H1 (cell line): ENCODE data around the gene SEC22C. TPM values are rescaled to one million over a fixed set of nuclear protein-coding genes. Genes with fewer than 3 reads are reported as not detected.

Experiments used
- CTCF ChIA-PET: fragments of 300-600 bp; sonication (Branson Sonifier 250); formaldehyde crosslinking; loops from one replicate; lab custom pipeline; 2021; ENCODE audit not compliant: partially characterized antibody; lab: Charles Lee
- POLR2A ChIA-PET: fragments of 300-600 bp; sonication (Branson Sonifier 250); formaldehyde crosslinking; loops from one replicate; lab custom pipeline; 2021; ENCODE audit warnings: inconsistent platforms; ENCODE audit not compliant: partially characterized antibody; lab: Charles Lee
- DNase-seq, 2 experiments: peaks; one replicate each; pipeline versions ENCODE4 v3.0.0 to v3.0.0-alpha.2; 2010 to 2022; ENCODE audit warnings: low spot score in 2 of 2, low read depth in 1 of 2, mixed read lengths in 1 of 2
- FAIRE-seq: peaks from 2 replicates; lab custom pipeline; 2011; peaks lifted over from hg19 to GRCh38; lab: Jason Lieb, UNC
- H2AFZ ChIP-seq: 2 replicates; pipeline ENCODE4 v1.8.1; 2012; ENCODE audit warnings: low read length, inconsistent platforms
- H2AK5ac ChIP-seq: 2 replicates; pipeline ENCODE4 v1.6.1; 2013; ENCODE audit warnings: low read depth, low read length
- H2BK120ac ChIP-seq: replicated peaks from 2 replicates; pipeline ENCODE3; 2013; ENCODE audit warnings: low read depth, low read length, inconsistent platforms
- H2BK12ac ChIP-seq: 2 replicates; pipeline ENCODE4 v1.6.1; 2013; ENCODE audit warnings: low read depth, low read length
- H2BK15ac ChIP-seq: 2 replicates; pipeline ENCODE4 v1.6.1; 2013; ENCODE audit warnings: low read length
- H2BK20ac ChIP-seq: 2 replicates; pipeline ENCODE4 v1.6.1; 2013; ENCODE audit warnings: low read length
- H2BK5ac ChIP-seq: 2 replicates; pipeline ENCODE4 v1.6.1; 2013; ENCODE audit warnings: low read depth, low read length
- H3K14ac ChIP-seq: 2 replicates; pipeline ENCODE4 v1.6.1; 2013; ENCODE audit warnings: inconsistent platforms; ENCODE audit not compliant: insufficient read length
- H3K18ac ChIP-seq: 2 replicates; pipeline ENCODE4 v1.6.1; 2013; ENCODE audit warnings: low read length; ENCODE audit errors: extremely low read depth
- H3K23ac ChIP-seq: 2 replicates; pipeline ENCODE4 v1.6.1; 2013; ENCODE audit warnings: inconsistent platforms; ENCODE audit not compliant: insufficient read length
- H3K23me2 ChIP-seq: 2 replicates; pipeline ENCODE4 v1.6.1; 2013; ENCODE audit warnings: low read depth, low read length
- H3K27ac ChIP-seq: 2 replicates; pipeline ENCODE4 v1.6.1; 2011; ENCODE audit warnings: low read depth, low read length, inconsistent platforms
- H3K27me3 ChIP-seq, 4 experiments: replicated peaks in 1 of 4; 1 replicate in 1 of 4; 2 replicates in 3 of 4; pipeline versions ENCODE4 v1.6.1 to v1.8.1; 2011 to 2013; ENCODE audit warnings: low read length in 3 of 4, mild to moderate bottlenecking in 3 of 4, inconsistent platforms in 2 of 4, mixed read lengths in 2 of 4, moderate library complexity in 1 of 4; ENCODE audit not compliant: control insufficient read depth in 3 of 4, insufficient read depth in 3 of 4; ENCODE audit errors: extremely low read depth in 1 of 4
- H3K36me3 ChIP-seq, 4 experiments: 2 replicates each; pipeline versions ENCODE4 v1.6.1 to v1.8.1; 2011 to 2013; ENCODE audit warnings: mild to moderate bottlenecking in 4 of 4, low read length in 3 of 4, moderate library complexity in 2 of 4, control low read depth in 1 of 4, inconsistent platforms in 1 of 4; ENCODE audit not compliant: insufficient read depth in 4 of 4, control insufficient read depth in 2 of 4
- H3K4ac ChIP-seq: replicated peaks from 2 replicates; pipeline ENCODE3; 2013; ENCODE audit warnings: low read length, low read depth, mixed read lengths, inconsistent platforms; ENCODE audit not compliant: insufficient read length
- H3K4me1 ChIP-seq, 4 experiments: replicated peaks in 1 of 4; 1 replicate in 1 of 4; 2 replicates in 3 of 4; pipeline versions ENCODE4 v1.6.1 to v1.8.1; 2011 to 2013; ENCODE audit warnings: low read length in 3 of 4, inconsistent platforms in 2 of 4, mixed read lengths in 1 of 4; ENCODE audit not compliant: insufficient read depth in 4 of 4, control insufficient read depth in 3 of 4
- H3K4me2 ChIP-seq, 2 experiments: 2 replicates each; pipeline versions ENCODE4 v1.6.1 to v1.8.1; 2011 to 2013; ENCODE audit warnings: low read depth in 2 of 2, low read length in 2 of 2, control low read depth in 1 of 2, inconsistent platforms in 1 of 2, mild to moderate bottlenecking in 1 of 2; ENCODE audit not compliant: insufficient read depth in 1 of 2
- H3K4me3 ChIP-seq, 4 experiments: fragments of 200-600, 300-600 bp in 1 of 4; sonication (generic), shearing (Covaris generic), sonication (Bioruptor Twin) in 1 of 4; 2 replicates each; pipeline versions ENCODE4 v1.5.1 to v1.8.1; 2011 to 2016; ENCODE audit warnings: low read length in 4 of 4, low read depth in 3 of 4, control low read depth in 2 of 4, inconsistent platforms in 2 of 4, mild to moderate bottlenecking in 2 of 4, mixed read lengths in 1 of 4, moderate library complexity in 1 of 4; ENCODE audit not compliant: insufficient read depth in 2 of 4; ENCODE audit errors: extremely low read depth in 1 of 4
- H3K56ac ChIP-seq: replicated peaks from 2 replicates; pipeline ENCODE3; 2013; ENCODE audit warnings: low read depth, mild to moderate bottlenecking, mixed read lengths, low read length, inconsistent platforms; ENCODE audit not compliant: insufficient read length
- H3K79me1 ChIP-seq: 2 replicates; pipeline ENCODE4 v1.6.1; 2013; ENCODE audit warnings: low read depth, low read length, control low read depth
- H3K79me2 ChIP-seq, 2 experiments: 2 replicates each; pipeline versions ENCODE4 v1.6.1 to v1.8.1; 2012 to 2013; ENCODE audit warnings: low read length in 2 of 2, mild to moderate bottlenecking in 2 of 2, inconsistent platforms in 1 of 2; ENCODE audit not compliant: insufficient read depth in 2 of 2, control insufficient read depth in 1 of 2
- H3K9ac ChIP-seq, 4 experiments: replicated peaks in 1 of 4; 1 replicate in 1 of 4; 2 replicates in 3 of 4; pipeline versions ENCODE4 v1.6.1 to v1.8.1; 2011 to 2013; ENCODE audit warnings: low read depth in 3 of 4, low read length in 3 of 4, control low read depth in 2 of 4, mild to moderate bottlenecking in 2 of 4, moderate library complexity in 2 of 4, inconsistent platforms in 1 of 4; ENCODE audit errors: extremely low read depth in 1 of 4
- H3K9me3 ChIP-seq, 2 experiments: 2 replicates each; pipeline versions ENCODE4 v1.6.1 to v1.8.1; 2012 to 2013; ENCODE audit warnings: mild to moderate bottlenecking in 2 of 2, moderate library complexity in 2 of 2, control low read depth in 1 of 2, inconsistent platforms in 1 of 2, low read depth in 1 of 2, low read length in 1 of 2, mixed read lengths in 1 of 2; ENCODE audit not compliant: insufficient read depth in 2 of 2
- H4K20me1 ChIP-seq, 2 experiments: replicated peaks in 1 of 2; 2 replicates each; pipeline versions ENCODE3 to v1.8.1; 2011 to 2013; ENCODE audit warnings: inconsistent platforms in 2 of 2, low read length in 2 of 2, mild to moderate bottlenecking in 1 of 2; ENCODE audit not compliant: insufficient read depth in 2 of 2, control insufficient read depth in 1 of 2
- H4K5ac ChIP-seq: 2 replicates; pipeline ENCODE4 v1.6.1; 2013; ENCODE audit warnings: low read length, low read depth, mixed read lengths, inconsistent platforms; ENCODE audit not compliant: insufficient read length
- H4K8ac ChIP-seq: 2 replicates; pipeline ENCODE4 v1.8.0; 2013; ENCODE audit warnings: mild to moderate bottlenecking, moderate library complexity, low read length, inconsistent platforms; ENCODE audit not compliant: insufficient read depth; ENCODE audit errors: extremely low read depth
- H4K91ac ChIP-seq: replicated peaks from 2 replicates; pipeline ENCODE3; 2013; ENCODE audit warnings: low read length, mixed read lengths, inconsistent platforms; ENCODE audit not compliant: insufficient read length
- CTBP2 ChIP-seq: IDR thresholded peaks from 2 replicates; pipeline ENCODE4 v1.7.0; 2011; ENCODE audit warnings: borderline replicate concordance, mild to moderate bottlenecking, moderate library complexity, mixed read lengths, low read length; ENCODE audit not compliant: insufficient read depth, insufficient read length
- CTCF ChIP-seq, 3 experiments: IDR thresholded peaks; 1 replicate in 2 of 3; 2 replicates in 1 of 3; pipeline versions ENCODE4 v1.5.1 to v1.6.1; 2011; ENCODE audit warnings: low read length in 3 of 3, mild to moderate bottlenecking in 3 of 3, inconsistent platforms in 2 of 3, low read depth in 1 of 3, moderate library complexity in 1 of 3; ENCODE audit not compliant: insufficient read depth in 1 of 3; ENCODE audit errors: control extremely low read depth in 1 of 3
- EP300 ChIP-seq, 2 experiments: IDR thresholded peaks; 1 replicate in 1 of 2; 2 replicates in 1 of 2; pipeline ENCODE4 v1.6.1; 2011 to 2012; ENCODE audit warnings: low read depth in 2 of 2, low read length in 2 of 2, mild to moderate bottlenecking in 2 of 2, borderline replicate concordance in 1 of 2, inconsistent platforms in 1 of 2, moderate library complexity in 1 of 2
- HDAC2 ChIP-seq, 2 experiments: fragments of 300-600 bp in 1 of 2; sonication (generic) in 1 of 2; IDR thresholded peaks; 2 replicates each; pipeline ENCODE4 v1.6.1; 2011 to 2012; ENCODE audit warnings: low read depth in 2 of 2, low read length in 2 of 2, mild to moderate bottlenecking in 2 of 2, moderate library complexity in 2 of 2, borderline replicate concordance in 1 of 2, inconsistent platforms in 1 of 2
- KDM5A ChIP-seq: fragments of 200-600 bp; IDR thresholded peaks from 2 replicates; pipeline ENCODE4 v1.7.1; 2012; ENCODE audit warnings: mild to moderate bottlenecking, low read length, inconsistent platforms, mixed read lengths
- SP2 ChIP-seq: IDR thresholded peaks from 2 replicates; pipeline ENCODE4 v1.6.1; 2012; ENCODE audit warnings: mild to moderate bottlenecking, low read length, inconsistent platforms
- TEAD4 ChIP-seq: IDR thresholded peaks from 2 replicates; pipeline ENCODE4 v1.6.1; 2012; ENCODE audit warnings: low read depth, low read length, inconsistent platforms, mixed read lengths
- WGBS, 2 experiments: shearing (Covaris generic) in 1 of 2; methylation state at CpG; one replicate each; pipeline versions ENCODE4 v1.1.6 to v1.1.7; 2013 to 2015; ENCODE audit warnings: low lambda C conversion rate in 2 of 2, mixed read lengths in 2 of 2, inconsistent platforms in 1 of 2, low coverage in 1 of 2, missing lambda C conversion rate in 1 of 2; ENCODE audit not compliant: insufficient replicate concordance in 2 of 2, insufficient coverage in 1 of 2, insufficient read length in 1 of 2; ENCODE audit errors: extremely low coverage in 1 of 2, missing lambda C conversion rate in 1 of 2; 5-methylcytosine and 5-hydroxymethylcytosine counted together
- polyA plus RNA-seq, 7 experiments: library from polyadenylated mRNA; depleted of rRNA in 3 of 7; stranded (reverse) in 5 of 7; unstranded in 2 of 7; fragments of >200 nt in 5 of 7; fragments of 200-250 nt in 2 of 7; gene quantifications; 1 replicate in 5 of 7; 2 replicates in 1 of 7; 4 replicates in 1 of 7; pipeline versions ENCODE4 v1.2.1 to v1.2.3, GENCODE V29; 2011 to 2013; ENCODE audit warnings: missing spikeins in 2 of 7, mixed read lengths in 2 of 7
- total RNA-seq: library from RNA; stranded (reverse); fragmentation: NEBNext Ultra II Directional; extraction: Animal tissue kit (Norgen Biotek cat#: 25700); gene quantifications from 2 replicates; pipeline ENCODE4 v1.2.1, GENCODE V29; 2021
- TF ChIP-seq, protein P1 (sequence below): IDR thresholded peaks from 2 replicates; pipeline ENCODE4 v1.6.1; 2012; ENCODE audit warnings: inconsistent platforms

Gene SEC22C
- total and polyA plus RNA-seq, 2 of the 8 experiments (the other 6 are each of a cell fraction or from before 2014, with no cell fraction given), result 23.4 to 38.3 TPM

DNA sequence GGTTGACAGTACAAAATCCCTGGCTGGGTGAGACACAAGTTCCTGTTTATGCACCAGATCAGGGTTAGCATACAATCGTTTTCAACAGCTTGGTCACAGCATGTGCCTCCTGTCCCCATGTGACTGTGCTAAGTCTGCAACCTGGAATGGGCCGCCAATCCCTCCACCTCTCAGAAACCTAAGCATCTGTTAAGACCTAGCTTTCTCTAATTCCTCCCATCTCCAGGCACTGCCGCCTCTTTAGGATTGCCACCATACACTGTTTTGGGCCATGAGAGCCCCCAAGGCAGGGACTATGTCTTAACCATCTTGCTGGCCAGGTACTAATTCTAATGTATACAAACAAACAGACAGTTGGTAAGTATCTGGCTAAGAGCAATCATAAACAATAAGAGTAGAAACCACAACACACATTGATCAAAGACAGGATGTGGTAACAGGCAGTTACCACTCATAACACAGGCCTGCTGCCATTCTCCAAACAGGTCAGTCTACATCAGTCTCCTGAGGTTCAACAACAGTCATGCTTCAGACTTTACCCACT is 25.6 kb downstream of the SEC22C start:
- no peak overlapping the region for H4K91ac ChIP-seq
- WGBS, 2 experiments, result 88% methylated on average over 3 of the region's 3 CpGs; no CpG with 5 or more reads in 1 of the 2 experiments
- H2AFZ ChIP-seq, result no peak overlapping the region
- no peak overlapping the region for H3K14ac ChIP-seq
- no peak overlapping the region for H2BK5ac ChIP-seq
- no peaks in the 10 kb centered on the region for H3K79me2 ChIP-seq
- CTCF ChIA-PET, result no interaction called here
- no peaks in the 10 kb centered on the region for H3K4me1 ChIP-seq
- H2BK20ac ChIP-seq, result no peak overlapping the region
- H3K27ac ChIP-seq, result no peak overlapping the region
- H3K23ac ChIP-seq, result no peak overlapping the region
- peaks cover 10 to 71% (median 47%) of the 10 kb centered on the region in 4 experiments for H3K36me3 ChIP-seq
- H4K20me1 ChIP-seq, result no peaks in the 10 kb centered on the region
- H3K18ac ChIP-seq, result no peak overlapping the region
- H3K4me2 ChIP-seq, result no peak overlapping the region
- no peaks in the 10 kb centered on the region for H3K27me3 ChIP-seq
- H2BK15ac ChIP-seq, result no peak overlapping the region
- no peak for TF ChIP-seq CTBP2
- no peak for TF ChIP-seq HDAC2 (IDR thresholded peaks at IDR 0.05; ENCODE audit: borderline replicate concordance in 1 of 2, low read depth in 2 of 2, low read length in 2 of 2)
- TF ChIP-seq CTCF (IDR thresholded peaks at IDR 0.05; ENCODE audit: control extremely low read depth in 1 of 3, insufficient read depth in 1 of 3, low read depth in 1 of 3, low read length in 3 of 3), result no peak
- TF ChIP-seq SP2, result no peak
- TF ChIP-seq EP300 (IDR thresholded peaks at IDR 0.05; ENCODE audit: borderline replicate concordance in 1 of 2, low read depth in 2 of 2, low read length in 2 of 2), result no peak
- no peak for TF ChIP-seq TEAD4
- TF ChIP-seq KDM5A, result no peak
- TF ChIP-seq, protein P1, sequence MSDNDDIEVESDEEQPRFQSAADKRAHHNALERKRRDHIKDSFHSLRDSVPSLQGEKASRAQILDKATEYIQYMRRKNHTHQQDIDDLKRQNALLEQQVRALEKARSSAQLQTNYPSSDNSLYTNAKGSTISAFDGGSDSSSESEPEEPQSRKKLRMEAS, result no peak
- no peaks in the 10 kb centered on the region for H3K9me3 ChIP-seq
- H3K56ac ChIP-seq, result no peak overlapping the region
- DNase-seq (no peak), FAIRE-seq (no peak)
- H3K4me3 ChIP-seq, result no peak overlapping the region
- no peaks in the 10 kb centered on the region for H3K23me2 ChIP-seq
- POLR2A ChIA-PET, result no interaction called here
- H4K5ac ChIP-seq, result no peak overlapping the region
- no peak overlapping the region for H4K8ac ChIP-seq
- no peak overlapping the region for H2AK5ac ChIP-seq
- no peaks in the 10 kb centered on the region; the same call in 1 of the 2 replicates for H3K79me1 ChIP-seq
- H3K9ac ChIP-seq, result no peak overlapping the region
- no peak overlapping the region for H2BK120ac ChIP-seq
- no peak overlapping the region for H2BK12ac ChIP-seq
- no peak overlapping the region for H3K4ac ChIP-seq
